ENCODE measurements around the gene IGSF5. TPM values are rescaled to one million over a fixed set of nuclear protein-coding genes. Genes with fewer than 3 reads are reported as not detected.

IGSF5 gene
- total RNA-seq, 2 donors from 2014 or later: 2.9 to 4.3 TPM

- DNase-seq (ENCODE audit: low spot score): no peak
- H3K4me1 ChIP-seq: no peaks in the 10 kb centered on the region
- H3K9me3 ChIP-seq: no peaks in the 10 kb centered on the region
- no peak overlapping the region for H3K4me3 ChIP-seq
- H3K27ac ChIP-seq: no peak overlapping the region
- no peaks in the 10 kb centered on the region for H3K27me3 ChIP-seq
- no peak for TF ChIP-seq CTCF (IDR thresholded peaks at IDR 0.05)
- no peaks in the 10 kb centered on the region for H3K36me3 ChIP-seq
Observed at GRCh38 chr21:39842741-39843459, 97.9 kb downstream of the IGSF5 start.

- Histone ChIP-seq H3K4me1 (no peaks in the 10 kb centered on the region), H3K36me3 (no peaks in the 10 kb centered on the region), H3K4me3 (no peak overlapping the region), H3K27ac (no peak overlapping the region), H3K27me3 (no peaks in the 10 kb centered on the region), H3K9me3 (no peaks in the 10 kb centered on the region)
- no peak for TF ChIP-seq CTCF (IDR thresholded peaks at IDR 0.05)
- DNase-seq (ENCODE audit: low spot score): no peak
Observed at GRCh38 chr21:39843483-39843882, 98.5 kb downstream of the IGSF5 start.

GRCh38 chr21:39843916-39844315, 98.9 kb downstream of the IGSF5 start:
- H3K36me3 ChIP-seq: no peaks in the 10 kb centered on the region
- no peak overlapping the region for H3K27ac ChIP-seq
- no peaks in the 10 kb centered on the region for H3K9me3 ChIP-seq
- DNase-seq (ENCODE audit: low spot score): no peak
- no peaks in the 10 kb centered on the region for H3K4me1 ChIP-seq
- no peak for TF ChIP-seq CTCF (IDR thresholded peaks at IDR 0.05)
- no peak overlapping the region for H3K4me3 ChIP-seq
- no peaks in the 10 kb centered on the region for H3K27me3 ChIP-seq

GRCh38 chr21:39845571-39846130, 100.7 kb downstream of the IGSF5 start:
- Histone ChIP-seq H3K9me3 (no peaks in the 10 kb centered on the region), H3K4me3 (no peak overlapping the region), H3K36me3 (no peaks in the 10 kb centered on the region), H3K27me3 (no peaks in the 10 kb centered on the region), H3K27ac (no peak overlapping the region), H3K4me1 (no peaks in the 10 kb centered on the region)
- DNase-seq (ENCODE audit: low spot score): no peak
- no peak for TF ChIP-seq CTCF (IDR thresholded peaks at IDR 0.05)

GRCh38 chr21:39847877-39848276, 102.9 kb downstream of the IGSF5 start:
- Histone ChIP-seq H3K9me3 (no peaks in the 10 kb centered on the region), H3K4me1 (no peaks in the 10 kb centered on the region), H3K27ac (no peak overlapping the region), H3K36me3 (no peaks in the 10 kb centered on the region), H3K4me3 (no peak overlapping the region), H3K27me3 (no peaks in the 10 kb centered on the region)
- no peak for DNase-seq (ENCODE audit: low spot score)
- no peak for TF ChIP-seq CTCF (IDR thresholded peaks at IDR 0.05)

All from right atrium auricular region (tissue), 2 donors.